Suprapubic skin (tissue), 4 donors: Measurements from ENCODE around the gene ERAL1.

Source experiments
- CTCF ChIP-seq, 2 donors: fragments of 200-600 bp in 1 of 2; fragments of 450-650 bp in 1 of 2; sonication (generic) in 1 of 2; IDR thresholded peaks; one replicate each; pipeline ENCODE4 v1.5.1; 2016 to 2019; ENCODE audit warnings: antibody characterized with exemption in 2 of 2, mild to moderate bottlenecking in 1 of 2, moderate library complexity in 1 of 2
- EP300 ChIP-seq: sonication (generic); formaldehyde crosslinking; IDR thresholded peaks from one replicate; pipeline ENCODE4 v1.6.1; 2017; ENCODE audit warnings: antibody characterized with exemption
- POLR2A ChIP-seq, 2 donors: fragments of 450-650 bp; IDR thresholded peaks; one replicate each; pipeline ENCODE4 v1.6.1; 2017; ENCODE audit warnings: antibody characterized with exemption in 2 of 2, mild to moderate bottlenecking in 2 of 2, moderate library complexity in 2 of 2
- POLR2AphosphoS5 ChIP-seq, 3 donors: sonication (generic); formaldehyde crosslinking; IDR thresholded peaks; one replicate each; pipeline ENCODE4 v1.6.1; 2017; ENCODE audit warnings: antibody characterized with exemption in 3 of 3

- no peak for TF ChIP-seq CTCF (IDR thresholded peaks at IDR 0.05)
- TF ChIP-seq POLR2A (IDR thresholded peaks at IDR 0.05), result no peak
- no peak for TF ChIP-seq EP300
- no peak for TF ChIP-seq POLR2AphosphoS5 (IDR thresholded peaks at IDR 0.05)
Measured at GRCh38 chr17:28810437-28810836, 44.4 kb upstream of the ERAL1 start.
